ENCODE results near the gene ANXA6.

DNA sequence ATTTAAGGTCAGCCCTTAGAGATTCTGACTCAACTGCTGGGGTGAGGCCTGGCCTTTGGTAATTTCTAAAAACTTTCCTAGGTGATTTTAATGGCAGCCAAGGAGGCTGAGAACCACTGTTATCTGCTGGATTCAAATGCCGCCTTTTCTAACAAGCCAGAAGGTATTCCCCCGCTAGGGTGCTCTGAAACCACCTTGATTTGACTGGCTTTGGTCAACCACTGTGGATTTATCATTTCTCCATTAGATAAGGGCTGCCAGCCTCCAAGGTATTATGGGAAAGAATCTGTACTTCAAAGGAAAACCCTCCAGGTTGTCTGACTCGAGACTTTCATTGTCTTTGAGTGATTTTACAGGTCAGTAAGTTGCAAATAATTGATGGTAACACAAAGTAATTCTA, 4.3 kb downstream of the ANXA6 start:
- no peak for TF ChIP-seq POLR2A (IDR thresholded peaks at IDR 0.05; ENCODE audit: low read length)
- no peak for TF ChIP-seq GATA1 (IDR thresholded peaks at IDR 0.05; ENCODE audit: low read depth, low read length)
